GM19438 (cell line): ENCODE data around the gene C16orf87.
"Not testable (repeated sequence)": the region's sequence is repeated elsewhere in the genome, so short reads cannot be mapped to it uniquely, and the experiment has no call there.

Experiments used
- ATAC-seq: cut with Tn5 transposase; IDR thresholded peaks from one replicate; pipeline ENCODE4 v1.9.1; 2021; ENCODE audit warnings: low read depth; ENCODE audit not compliant: unreplicated experiment

C16orf87 gene, protein sequence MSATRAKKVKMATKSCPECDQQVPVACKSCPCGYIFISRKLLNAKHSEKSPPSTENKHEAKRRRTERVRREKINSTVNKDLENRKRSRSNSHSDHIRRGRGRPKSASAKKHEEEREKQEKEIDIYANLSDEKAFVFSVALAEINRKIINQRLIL

DNA sequence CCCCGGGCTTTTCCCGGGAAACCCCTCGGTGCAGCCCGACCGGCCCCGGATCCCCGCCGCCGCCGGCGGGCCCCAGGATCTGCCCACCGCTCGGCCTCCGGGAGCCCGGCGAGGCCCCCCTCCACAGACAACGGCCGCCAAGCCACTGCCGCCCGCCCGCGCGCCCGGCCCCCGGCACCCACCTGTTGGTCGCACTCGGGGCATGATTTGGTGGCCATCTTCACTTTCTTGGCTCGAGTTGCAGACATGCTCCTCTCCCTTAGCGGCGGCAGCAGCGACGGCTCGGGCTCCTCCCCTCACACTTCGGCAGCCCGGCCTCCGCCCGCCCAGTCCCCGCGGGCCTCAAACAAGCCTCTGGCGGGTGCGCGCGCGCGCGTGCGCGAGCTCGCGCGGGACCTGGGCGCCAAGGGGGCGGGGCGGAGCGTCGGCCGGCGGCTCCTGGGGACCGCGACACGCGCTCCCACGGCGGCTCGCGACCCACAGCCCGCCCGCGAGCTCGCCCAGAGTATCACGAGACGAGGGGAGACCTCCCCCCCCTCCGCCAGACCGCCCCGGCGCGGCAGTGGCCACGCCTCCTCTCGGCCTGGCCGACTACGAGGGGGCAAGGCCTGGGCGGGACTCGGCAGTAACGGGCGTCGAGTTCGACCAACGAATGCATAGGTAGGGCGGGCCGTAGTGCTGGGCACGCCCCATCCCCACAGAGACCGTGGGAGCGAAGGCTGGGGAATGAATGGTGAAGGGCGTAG, at the start of gene C16orf87:
C16orf87 (minus strand) TSS at position 279 of the 746 bp plus-strand sequence; CDS start at position 248, 31 bp downstream.
- ATAC-seq: peak; percentile 91

DNA sequence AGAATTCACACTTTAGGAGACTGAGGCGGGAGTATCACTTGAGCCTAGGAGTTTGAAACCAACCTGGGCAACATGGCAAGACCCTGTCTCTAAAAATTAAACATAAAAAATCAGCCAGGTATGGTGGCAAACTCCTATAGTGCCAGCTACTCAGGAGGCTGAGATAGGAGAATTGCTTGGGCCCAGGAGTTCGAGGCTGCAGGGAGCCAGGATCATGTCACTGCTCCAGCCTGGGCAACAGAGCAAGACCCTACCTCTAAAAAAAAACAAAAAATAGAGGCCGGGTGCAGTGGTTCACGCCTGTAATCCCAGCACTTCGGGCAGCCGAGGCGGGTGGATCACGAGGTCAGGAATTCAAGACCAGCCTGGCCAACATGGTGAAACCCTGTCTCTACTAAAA, 44.3 kb upstream of the C16orf87 start:
- ATAC-seq: no peak

DNA sequence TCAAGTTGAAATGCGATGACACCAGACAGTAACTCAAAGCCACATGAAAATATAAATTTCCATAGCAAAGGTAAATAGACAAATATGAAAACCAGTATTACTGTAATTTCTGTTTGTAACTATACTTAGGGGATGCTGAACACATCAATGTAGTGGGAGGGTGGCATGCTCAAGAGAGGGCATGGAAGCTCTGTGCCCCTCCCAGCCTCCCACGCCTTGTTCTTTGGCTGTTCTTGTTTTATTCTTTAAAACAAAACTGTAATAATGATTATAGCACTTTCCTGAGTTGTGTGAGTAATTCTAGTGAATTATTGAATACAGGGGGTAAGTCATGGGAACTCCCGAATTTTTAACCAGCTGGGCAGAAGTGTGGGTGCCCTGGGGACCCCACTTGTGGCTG, 42.2 kb upstream of the C16orf87 start:
- ATAC-seq: no peak

DNA sequence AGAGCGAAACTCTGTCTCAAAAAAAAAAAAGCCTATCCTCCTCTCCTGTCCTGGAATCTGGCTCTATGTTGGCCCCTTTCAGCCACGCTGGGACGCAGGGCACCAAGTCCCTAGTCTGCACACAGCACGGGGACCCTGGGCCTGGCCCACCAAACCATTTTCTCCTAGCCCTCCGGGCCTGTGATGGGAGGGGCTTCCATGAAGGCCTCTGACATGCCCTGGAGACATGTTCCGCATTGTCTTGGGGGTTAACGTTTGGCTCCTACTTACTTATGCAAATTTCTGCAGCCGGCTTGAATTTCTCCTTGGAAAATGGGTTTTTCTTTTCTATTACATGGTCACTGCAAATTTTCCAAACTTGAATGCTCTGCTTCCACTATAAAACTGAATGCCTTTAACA, 40.6 kb upstream of the C16orf87 start:
- no peak for ATAC-seq

DNA sequence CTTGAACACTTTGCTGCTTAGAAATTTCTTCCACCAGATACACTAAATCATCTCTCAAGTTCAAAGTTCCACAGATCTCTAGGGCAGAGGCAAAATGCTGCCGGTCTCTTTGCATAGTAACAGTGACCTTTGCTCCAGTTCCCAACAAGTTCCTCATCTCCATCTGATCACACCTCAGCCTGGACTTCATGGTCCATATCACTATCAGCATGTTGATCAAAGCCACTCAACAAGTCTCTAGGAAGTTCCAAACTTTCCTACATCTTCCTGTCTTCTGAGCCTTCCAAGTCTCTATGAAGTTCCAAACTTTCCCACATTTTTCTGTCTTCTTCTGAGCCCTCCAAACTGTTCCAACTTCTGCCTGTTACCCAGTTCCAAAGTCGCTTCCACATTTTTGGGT, 37.9 kb upstream of the C16orf87 start:
- ATAC-seq: not testable (repeated sequence)

DNA sequence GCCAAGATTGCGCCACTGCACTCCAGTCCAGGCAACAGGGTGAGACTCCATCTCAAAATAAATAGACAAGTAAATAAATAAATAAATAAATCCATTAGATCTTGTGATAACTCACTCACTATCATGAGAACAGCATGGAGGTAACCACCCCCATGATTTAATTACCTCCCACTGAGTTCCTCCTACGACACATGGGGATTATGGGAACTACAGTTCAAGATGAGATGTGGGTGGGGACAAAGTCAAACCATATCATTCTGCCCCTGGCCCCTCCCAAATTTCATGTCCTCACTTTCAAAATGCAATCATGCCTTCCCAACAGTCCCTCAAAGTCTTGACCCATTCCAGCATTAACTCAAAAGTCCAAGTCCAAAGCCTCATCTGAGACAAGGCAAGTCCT, 36.5 kb upstream of the C16orf87 start:
- ATAC-seq: not testable (repeated sequence)

DNA sequence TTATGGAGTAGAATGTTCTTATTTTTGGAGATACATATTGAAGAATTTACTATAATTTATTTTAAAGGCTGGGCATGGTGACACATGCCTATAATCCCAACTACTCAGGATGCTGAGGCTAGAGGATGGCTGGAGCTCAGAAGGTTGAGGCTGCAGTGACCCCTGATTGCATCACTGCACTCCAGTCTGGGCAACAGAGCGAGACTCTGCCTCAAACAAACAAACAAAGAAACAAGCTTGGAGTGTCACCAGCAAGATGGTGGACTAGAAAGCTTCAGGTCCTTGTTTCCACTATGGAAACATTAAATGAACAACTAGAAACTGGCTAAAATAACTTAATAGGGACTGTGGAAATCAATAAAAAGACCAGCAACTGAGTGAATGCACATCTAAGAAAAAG, 35.3 kb upstream of the C16orf87 start:
- ATAC-seq: no peak

DNA sequence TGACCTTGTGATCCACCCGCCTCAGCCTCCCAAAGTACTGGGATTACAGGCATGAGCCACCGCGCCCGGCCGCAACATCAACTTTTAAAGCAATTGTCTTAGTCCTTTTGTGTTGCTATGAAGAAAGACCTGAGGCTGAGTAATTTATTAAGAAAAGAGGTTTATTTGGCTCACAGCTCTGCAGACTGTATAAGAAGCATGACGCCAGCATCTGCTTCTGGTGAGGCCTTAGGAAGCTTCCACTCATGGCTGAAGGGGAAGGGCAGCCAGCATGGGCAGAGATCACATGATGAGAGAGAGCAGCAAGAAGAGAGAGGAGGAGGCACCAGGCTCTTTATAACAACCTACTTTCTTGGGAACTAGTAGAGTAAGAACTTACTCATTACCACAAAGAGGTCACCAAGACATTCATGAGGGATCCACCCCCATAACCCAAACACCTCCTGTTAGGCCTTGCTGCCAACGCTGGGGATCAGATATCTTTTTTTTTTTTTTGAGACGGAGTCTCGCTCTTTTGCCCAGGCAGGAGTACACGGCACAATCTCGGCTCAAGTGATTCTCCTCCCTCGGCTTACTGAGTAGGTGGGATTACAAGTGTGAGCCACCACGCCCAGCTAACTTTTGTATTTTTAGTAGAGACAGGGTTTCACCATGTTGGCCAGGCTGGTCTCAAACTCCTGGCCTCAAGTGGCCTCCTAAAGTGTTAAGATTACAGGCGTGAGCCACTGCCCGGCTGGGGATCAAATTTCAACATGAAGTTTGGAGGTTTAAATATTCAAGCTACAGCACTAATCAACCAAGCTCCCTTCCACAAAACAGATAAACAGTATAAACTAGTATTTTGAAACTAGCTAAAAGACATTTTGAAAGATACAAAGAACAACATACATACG, 31.8 kb upstream of the C16orf87 start:
- ATAC-seq: no peak

DNA sequence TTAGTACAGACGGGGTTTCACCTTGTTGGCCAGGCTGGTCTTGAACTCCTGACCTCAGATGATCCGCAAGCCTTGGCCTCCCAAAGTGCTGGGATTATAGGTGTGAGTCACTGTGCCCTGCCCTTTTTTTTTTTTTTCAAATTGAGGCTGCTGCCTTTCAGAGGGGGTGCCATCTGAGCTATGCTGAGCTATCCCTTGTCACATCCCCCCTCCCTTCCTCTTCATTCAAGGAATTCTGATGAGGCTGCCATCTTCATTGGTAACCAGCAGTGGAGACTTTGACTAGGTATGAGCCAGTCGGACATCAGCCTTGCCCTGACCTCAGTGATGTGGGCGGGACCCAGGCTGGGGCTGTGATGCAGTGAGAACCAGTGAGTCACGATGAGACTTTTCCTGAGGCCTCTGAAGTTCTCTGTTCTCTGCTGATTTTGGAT, 28.8 kb upstream of the C16orf87 start:
- no peak for ATAC-seq

DNA sequence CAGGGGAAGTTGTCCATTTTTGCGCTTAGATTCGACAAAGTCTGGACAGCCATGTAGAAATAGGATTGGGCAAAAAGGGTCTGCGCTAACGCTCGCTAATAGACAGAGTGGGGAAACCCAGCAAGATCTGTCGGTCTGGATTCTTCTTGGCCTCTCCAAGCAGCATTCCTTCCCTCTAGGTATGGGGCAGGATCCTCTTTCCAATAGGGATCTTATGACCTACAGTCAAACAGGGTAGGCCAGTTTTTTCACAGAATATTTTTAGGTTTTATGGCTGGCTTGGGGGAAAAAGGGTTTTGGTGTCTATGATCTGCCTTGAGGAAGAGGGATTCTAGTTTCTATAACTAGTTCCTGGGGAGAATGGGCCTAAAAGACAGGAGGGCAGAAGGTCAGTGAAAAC, 27.2 kb upstream of the C16orf87 start:
- ATAC-seq: no peak

DNA sequence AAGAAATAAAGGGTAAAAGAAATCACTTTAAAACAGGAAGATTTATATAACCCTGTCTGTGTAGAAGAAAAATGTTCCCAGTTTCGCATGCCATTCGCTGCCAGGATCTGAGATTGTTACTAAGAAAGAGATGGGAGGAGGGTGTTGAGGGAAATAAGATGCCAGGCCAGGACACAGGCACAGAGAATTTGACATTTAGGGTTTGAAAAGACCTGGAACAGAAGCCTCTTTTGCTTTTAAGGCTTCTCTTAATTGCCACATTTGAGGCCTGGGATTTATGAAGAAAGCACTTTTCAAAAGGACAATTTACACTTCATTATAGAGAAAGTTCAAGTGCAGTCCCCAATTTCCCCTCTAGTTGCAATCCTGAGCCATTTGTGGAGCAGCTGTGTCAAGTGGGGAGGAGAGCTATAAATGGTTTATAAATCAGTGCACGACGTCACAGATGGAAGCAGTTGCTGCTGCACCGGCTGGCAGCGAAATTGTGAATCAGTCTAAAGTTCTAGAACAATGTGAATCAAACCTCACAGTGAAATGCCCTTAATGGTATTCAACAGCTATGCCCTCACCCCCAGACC, 26.5 kb upstream of the C16orf87 start:
- no peak for ATAC-seq

DNA sequence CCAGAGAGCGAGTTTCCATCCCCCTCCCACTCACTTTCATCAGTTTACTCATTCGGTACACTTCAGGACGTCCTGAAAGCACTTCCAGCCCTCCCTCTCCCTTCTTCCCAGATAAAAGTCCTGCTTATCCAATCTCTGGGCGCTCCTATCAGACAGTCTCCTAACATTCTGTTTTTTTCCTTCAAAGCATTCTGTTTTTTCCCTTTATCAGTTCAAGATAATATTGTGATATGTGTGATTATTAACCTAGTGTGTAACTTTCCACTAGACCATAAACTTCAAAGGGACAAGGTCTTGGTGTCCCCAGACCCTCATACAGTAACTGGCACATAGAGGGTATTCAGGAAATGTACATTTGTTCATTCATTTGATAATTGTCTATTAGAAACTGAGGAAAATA, 24.4 kb upstream of the C16orf87 start:
- ATAC-seq: no peak

DNA sequence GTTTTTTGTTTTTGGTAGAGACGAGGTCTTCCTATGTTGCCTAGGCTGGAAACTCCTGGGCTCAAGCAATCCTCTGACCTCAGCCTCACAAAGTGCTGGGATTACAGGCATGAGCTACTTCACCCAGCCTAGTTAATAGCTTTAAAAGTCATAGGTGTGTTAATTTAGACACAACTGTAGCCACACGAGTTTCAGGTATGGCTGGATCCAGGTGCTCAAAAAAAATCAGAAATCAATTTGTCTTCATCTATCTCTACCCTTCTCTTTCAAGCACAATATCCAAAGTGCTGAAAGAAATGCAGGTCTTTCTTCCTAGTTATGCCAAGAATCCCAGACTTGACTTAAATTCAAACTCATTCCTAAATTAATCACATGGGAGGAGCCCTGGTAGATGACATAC, 23.9 kb upstream of the C16orf87 start:
- ATAC-seq: no peak

DNA sequence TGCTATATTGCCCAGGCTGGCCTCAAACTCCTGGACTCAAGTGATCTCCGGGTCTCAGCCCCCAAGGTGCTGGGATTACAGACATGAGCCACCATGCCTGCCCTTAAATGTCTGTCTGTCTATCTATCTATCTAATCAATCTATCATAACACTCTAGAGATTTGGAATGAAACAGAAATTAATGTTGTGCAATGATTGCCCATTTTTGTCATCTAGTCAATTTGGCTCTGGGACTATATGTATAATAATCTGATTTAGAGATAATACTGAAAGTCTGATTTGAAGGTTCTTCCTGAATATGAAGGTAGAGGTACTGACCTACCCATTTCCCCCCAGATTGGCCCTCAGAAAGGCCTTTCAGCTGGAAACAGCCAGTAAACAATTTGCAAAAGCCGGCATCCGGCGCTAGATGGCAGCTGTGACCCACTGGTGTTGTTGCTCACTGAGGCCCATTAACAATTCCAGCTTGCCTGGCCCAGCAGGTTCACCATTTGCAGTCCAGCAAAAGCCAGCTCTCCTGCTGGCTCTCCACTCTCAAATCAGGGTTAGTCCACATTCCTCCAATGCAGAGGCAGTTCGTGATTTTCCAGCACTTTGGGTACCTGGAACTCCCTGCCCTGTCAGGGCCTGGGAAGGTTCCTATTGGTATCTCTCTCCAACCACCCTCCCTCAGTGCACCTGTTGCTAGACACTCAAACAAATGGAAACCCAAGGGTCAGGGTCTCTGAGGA, 22.9 kb upstream of the C16orf87 start:
- ATAC-seq: no peak

DNA sequence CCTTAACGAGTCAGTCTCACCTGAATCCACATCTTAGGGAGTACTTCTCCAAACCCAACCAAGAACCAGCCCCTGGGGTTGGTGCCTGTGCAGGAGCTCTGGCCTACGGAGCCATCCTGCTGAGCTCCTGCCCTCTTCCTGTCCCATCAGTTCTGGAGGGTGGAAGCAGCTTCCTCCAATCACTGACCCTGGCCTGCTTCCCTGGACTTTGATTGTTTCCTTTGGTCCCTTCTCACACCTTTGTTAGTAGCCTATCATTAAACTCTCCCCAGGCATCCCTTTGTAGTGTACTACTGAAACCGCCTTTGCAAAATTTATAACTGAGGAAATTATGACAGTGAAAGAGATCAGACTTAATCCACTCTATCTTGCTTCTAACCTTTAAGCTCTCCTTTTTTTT, 21.1 kb upstream of the C16orf87 start:
- no peak for ATAC-seq

DNA sequence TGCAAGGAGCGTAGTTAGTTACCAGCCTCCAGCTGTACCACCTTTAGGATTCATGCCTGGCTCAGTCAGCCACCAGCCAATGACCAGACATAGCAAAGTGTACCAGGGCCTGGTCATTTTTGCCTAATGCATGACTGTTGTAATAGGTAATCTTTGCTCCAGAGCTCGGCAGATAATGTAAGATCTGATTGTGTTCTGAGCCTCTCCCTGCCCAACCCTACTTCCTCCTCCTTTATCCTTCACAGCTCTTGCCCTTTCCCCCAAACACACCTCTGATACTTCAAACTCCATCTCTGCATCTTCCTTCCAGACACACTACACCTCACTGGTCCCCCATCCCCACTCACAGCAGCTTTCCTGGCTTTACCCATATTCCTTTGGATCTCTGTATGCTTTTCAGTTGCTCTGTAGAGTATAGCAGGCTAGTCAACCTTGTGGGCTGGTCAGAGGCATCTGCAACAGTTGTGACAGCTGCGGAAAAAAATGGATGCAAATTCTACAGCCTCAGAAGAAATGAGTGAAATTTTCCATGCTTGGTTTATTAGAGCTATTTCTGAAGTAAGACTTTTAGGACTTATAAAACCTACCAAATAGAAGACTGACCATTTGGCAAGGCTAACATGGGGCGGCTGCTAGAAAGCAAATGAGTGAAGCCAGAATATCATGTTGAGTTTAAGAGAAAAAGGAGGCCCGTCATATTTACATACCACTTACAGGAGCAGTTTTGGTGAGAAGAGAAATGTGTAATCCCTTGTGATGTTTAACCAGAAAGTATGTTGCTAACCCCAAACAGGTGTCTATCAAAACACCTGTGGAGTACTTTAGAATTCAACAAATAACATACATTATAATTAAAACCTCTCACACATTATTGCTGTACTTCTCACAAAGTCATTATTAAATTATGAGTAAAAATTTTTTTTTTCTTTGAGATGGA, 19.9 kb upstream of the C16orf87 start:
- no peak for ATAC-seq

DNA sequence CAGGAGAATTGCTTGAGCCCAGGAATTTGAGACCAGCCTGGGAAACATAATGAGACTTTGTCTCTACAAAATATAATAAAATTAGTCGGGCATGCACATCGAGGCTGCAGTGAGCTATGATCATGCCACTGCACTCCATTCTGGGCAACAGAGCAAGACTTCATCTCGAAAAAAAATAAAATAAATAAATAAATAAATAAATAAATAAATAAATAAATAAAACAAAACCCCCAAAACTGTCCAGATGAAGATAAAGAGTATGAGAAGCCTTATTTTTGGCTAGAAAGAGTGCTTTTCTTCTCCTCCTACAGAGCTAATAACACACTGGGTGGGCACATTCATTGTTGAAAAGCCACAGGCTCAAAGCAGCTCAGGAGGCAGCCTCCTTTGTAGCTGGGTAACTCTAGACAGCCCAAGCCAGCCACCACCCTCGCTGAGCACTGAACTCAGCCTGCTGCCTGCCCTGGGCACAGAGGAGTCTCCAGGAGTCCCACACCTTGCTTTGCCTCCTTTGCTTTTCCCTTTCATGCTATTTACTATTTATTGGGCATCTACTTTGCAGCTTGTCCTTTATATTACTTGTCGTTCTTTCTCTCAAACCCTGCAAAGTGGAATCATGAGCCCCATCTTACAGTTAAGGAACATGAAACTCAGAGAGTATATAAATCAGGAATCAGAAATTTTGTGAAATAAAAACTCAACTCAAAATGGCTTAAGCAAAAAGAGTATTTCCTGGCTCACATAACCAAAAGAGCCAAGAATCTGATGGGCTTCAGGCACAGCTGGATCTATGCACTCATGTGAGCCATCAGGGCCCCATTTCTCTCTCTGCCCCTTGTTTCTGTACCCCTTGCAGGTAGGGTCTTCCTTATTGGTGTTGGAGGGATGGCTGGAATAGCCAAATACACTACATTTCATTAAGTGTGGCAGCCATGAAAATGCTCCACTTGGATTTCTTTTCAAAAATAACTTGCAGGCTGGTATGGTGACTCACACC, 18.1 kb upstream of the C16orf87 start:
- no peak for ATAC-seq

DNA sequence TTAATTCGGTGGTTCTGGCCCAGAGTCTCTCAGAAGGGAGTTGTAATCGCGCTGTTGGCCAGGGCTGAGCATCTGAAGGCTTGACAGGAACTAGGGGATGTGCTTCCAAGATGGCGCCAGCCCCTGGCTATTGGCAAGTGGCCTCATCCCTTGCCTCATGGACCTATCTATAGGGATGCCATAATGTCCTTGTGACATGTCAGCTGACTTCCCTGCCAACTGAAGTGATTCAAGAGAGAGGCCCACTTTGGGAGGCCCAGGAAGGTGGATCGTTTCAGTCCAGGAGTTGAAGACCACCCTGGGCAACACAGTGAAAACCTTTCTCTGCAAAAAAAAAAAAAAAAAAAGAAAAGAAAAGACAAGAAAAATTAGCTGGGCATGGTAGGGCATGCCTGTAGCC, 15.0 kb upstream of the C16orf87 start:
- no peak for ATAC-seq
